Vagina (tissue), 2 donors: Measurements from ENCODE around the gene C5AR2.

ENCODE experiments used
- POLR2A ChIP-seq, 2 donors: fragments of 450-650 bp; IDR thresholded peaks; one replicate each; pipeline ENCODE4 v1.6.1; 2017; ENCODE audit warnings: antibody characterized with exemption in 2 of 2, mild to moderate bottlenecking in 2 of 2, moderate library complexity in 2 of 2
- TF ChIP-seq, protein P1 (sequence below), 3 experiments: fragments of 450-650 bp in 2 of 3; fragments of 200-600 bp in 1 of 3; sonication (generic) in 1 of 3; IDR thresholded peaks; one replicate each; pipeline ENCODE4 v1.5.1; 2017 to 2019; ENCODE audit warnings: antibody characterized with exemption in 3 of 3, mild to moderate bottlenecking in 2 of 3, moderate library complexity in 2 of 3

DNA sequence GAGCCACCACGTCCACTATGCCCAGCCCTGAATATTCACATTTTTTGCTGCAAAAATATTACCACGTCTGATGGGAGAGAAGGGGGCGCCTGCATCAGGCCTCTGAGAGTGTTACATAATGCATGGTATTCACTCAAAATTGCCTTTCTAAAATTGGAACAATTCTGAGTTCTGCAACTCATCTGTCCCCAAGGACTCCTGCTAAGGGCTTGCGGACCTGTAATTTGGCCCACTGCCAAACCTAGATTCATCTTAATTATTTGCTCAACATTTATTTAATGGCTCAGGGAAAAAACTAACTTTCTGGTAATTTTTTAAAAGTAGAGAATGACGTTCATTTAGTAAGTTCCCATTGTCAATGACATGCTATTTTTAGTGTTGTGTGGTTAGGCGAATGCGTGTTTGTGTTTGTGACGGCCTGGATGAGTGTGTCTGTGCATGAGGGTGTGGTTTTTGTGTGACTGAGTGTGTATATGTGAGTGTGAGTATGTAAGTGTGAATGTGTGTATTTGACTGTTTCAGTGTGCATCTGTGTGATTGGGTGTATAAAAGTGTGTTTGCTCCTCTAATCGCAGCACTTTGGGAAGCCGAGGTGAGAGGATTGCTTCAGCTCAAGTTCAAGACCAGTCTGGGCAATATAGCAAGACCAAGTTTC lies 48.4 kb upstream of the C5AR2 start:
- TF ChIP-seq, protein P1, sequence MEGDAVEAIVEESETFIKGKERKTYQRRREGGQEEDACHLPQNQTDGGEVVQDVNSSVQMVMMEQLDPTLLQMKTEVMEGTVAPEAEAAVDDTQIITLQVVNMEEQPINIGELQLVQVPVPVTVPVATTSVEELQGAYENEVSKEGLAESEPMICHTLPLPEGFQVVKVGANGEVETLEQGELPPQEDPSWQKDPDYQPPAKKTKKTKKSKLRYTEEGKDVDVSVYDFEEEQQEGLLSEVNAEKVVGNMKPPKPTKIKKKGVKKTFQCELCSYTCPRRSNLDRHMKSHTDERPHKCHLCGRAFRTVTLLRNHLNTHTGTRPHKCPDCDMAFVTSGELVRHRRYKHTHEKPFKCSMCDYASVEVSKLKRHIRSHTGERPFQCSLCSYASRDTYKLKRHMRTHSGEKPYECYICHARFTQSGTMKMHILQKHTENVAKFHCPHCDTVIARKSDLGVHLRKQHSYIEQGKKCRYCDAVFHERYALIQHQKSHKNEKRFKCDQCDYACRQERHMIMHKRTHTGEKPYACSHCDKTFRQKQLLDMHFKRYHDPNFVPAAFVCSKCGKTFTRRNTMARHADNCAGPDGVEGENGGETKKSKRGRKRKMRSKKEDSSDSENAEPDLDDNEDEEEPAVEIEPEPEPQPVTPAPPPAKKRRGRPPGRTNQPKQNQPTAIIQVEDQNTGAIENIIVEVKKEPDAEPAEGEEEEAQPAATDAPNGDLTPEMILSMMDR (IDR thresholded peaks at IDR 0.05) = no peak
- no peak for TF ChIP-seq POLR2A (IDR thresholded peaks at IDR 0.05)
